ENCODE measurements around the gene CEP131. TPM values are rescaled to one million over a fixed set of nuclear protein-coding genes. Genes with fewer than 3 reads are reported as not detected.

The CEP131 gene
- total and polyA plus RNA-seq, 2 donors (not counting 3 experiments of a cell fraction or from before 2014, with no cell fraction given): 5.3 to 17.9 TPM

GRCh38 chr17:81267390-81268067 is 44.8 kb upstream of the CEP131 start:
- Histone ChIP-seq H4K20me1 (replicated peaks; ENCODE audit: control insufficient read depth, extremely low read depth, insufficient read depth, low read length) (no peaks in the 10 kb centered on the region), H3K36me3 (ENCODE audit: control insufficient read depth in 2 of 2, extremely low read depth in 1 of 2, insufficient read depth in 2 of 2, low read length in 2 of 2) (peaks cover 6 to 35% of the 10 kb centered on the region in 2 experiments), H3K27ac (ENCODE audit: insufficient read depth, low read depth, low read length) (peak overlapping the region; percentile 19), H3K27me3 (ENCODE audit: control insufficient read depth in 2 of 2, insufficient read depth in 2 of 2, low read length in 2 of 2) (no peaks in the 10 kb centered on the region), H3K4me1 (ENCODE audit: control insufficient read depth, extremely low read depth, insufficient read depth, low read length) (peaks cover 12% of the 10 kb centered on the region), H3K79me2 (ENCODE audit: control insufficient read depth, insufficient read depth, low read length) (no peaks in the 10 kb centered on the region), H3K4me2 (ENCODE audit: insufficient read depth, low read length) (peak overlapping the region; percentile 25), H3K9me3 (replicated peaks; ENCODE audit: control insufficient read depth, insufficient read depth, low read length) (no peaks in the 10 kb centered on the region), H3K9me1 (replicated peaks; ENCODE audit: control insufficient read depth, extremely low read depth, insufficient read depth, low read length) (no peaks in the 10 kb centered on the region), H3K9ac (replicated peaks; ENCODE audit: extremely low read depth, insufficient read depth, low read length) (no peak overlapping the region), H2AFZ (ENCODE audit: low read depth, low read length) (no peak overlapping the region), H3K4me3 (replicated peaks in 1 of 3; ENCODE audit: insufficient read depth in 1 of 3, low read depth in 1 of 3, low read length in 3 of 3) (no peak overlapping the region)
- FAIRE-seq (peak; percentile 44), DNase-seq (ENCODE audit: low read depth, low spot score) (peak; percentile 31)
- POLR2A ChIA-PET: no interaction called here
- no TSS peak for BruUV-seq (replicated peaks)
- intact Hi-C loops (cut with micrococcal nuclease) (no loop called here), dilution Hi-C loops (cut with MboI; ENCODE audit: extremely low pct_ligation_motif_present, low sequenced_read_pairs) (no loop called here)
- CTCF ChIA-PET: interaction anchor here (0.7 to 1.1 kb wide), 3 partner anchors 13 to 270 kb away, joined by 3 to 4 read pairs (median 3); no protein-coding TSS in a partner anchor
- TF ChIP-seq POLR2AphosphoS5 (IDR thresholded peaks at IDR 0.05; ENCODE audit: insufficient read depth, low read depth, low read length) (no peak), MYC (IDR thresholded peaks at IDR 0.05; ENCODE audit: low read depth, low read length) (no peak), MAX (IDR thresholded peaks at IDR 0.05; ENCODE audit: insufficient read depth, insufficient read length) (no peak), JUN (IDR thresholded peaks at IDR 0.05; ENCODE audit: borderline replicate concordance, insufficient read depth, insufficient read length, low read depth) (no peak), POLR2A (IDR thresholded peaks at IDR 0.05; ENCODE audit: low read depth, low read length) (no peak), EZH2 (IDR thresholded peaks at IDR 0.05; ENCODE audit: borderline replicate concordance, low read depth, low read length, severe bottlenecking) (no peak), CTCF (IDR thresholded peaks at IDR 0.05; ENCODE audit: extremely low read depth in 1 of 2, insufficient read depth in 1 of 2, low read depth in 1 of 2, low read length in 2 of 2) (no peak), FOS (IDR thresholded peaks at IDR 0.05; ENCODE audit: borderline replicate concordance, insufficient read depth, low read length) (no peak), GATA2 (IDR thresholded peaks at IDR 0.05; ENCODE audit: insufficient read depth, insufficient read length, low read depth, low read length) (no peak)
